ENCODE data around the gene TMEM158. TPM values are rescaled to one million over a fixed set of nuclear protein-coding genes. Genes with fewer than 3 reads are reported as not detected.

Gene TMEM158
- total and polyA plus RNA-seq, 8 donors: 1.7 to 4.4 (median 2.6) TPM

DNA sequence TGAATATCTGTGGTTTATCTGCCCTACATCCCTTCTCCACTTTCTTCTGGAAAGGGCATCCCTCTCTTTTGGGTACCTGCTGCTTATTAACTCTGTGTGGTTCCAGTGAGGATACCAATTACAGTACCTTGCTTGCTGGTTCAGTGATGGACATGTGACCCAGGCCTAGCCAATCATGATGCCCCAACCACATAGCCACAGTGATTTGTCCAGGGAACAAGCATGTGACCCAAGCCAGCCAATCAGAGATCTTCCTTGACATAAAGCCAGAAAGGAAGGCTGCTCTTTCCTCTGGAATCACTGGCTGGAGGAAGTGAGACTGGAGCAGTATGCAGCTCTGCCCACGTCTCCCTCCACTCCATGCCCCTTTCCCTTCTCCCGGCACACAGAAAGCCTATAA, 10.9 kb upstream of the TMEM158 start:
- no peak for ATAC-seq
- TF ChIP-seq, protein P1, sequence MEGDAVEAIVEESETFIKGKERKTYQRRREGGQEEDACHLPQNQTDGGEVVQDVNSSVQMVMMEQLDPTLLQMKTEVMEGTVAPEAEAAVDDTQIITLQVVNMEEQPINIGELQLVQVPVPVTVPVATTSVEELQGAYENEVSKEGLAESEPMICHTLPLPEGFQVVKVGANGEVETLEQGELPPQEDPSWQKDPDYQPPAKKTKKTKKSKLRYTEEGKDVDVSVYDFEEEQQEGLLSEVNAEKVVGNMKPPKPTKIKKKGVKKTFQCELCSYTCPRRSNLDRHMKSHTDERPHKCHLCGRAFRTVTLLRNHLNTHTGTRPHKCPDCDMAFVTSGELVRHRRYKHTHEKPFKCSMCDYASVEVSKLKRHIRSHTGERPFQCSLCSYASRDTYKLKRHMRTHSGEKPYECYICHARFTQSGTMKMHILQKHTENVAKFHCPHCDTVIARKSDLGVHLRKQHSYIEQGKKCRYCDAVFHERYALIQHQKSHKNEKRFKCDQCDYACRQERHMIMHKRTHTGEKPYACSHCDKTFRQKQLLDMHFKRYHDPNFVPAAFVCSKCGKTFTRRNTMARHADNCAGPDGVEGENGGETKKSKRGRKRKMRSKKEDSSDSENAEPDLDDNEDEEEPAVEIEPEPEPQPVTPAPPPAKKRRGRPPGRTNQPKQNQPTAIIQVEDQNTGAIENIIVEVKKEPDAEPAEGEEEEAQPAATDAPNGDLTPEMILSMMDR (IDR thresholded peaks at IDR 0.05): no peak
- no peaks in the 10 kb centered on the region for H3K9me3 ChIP-seq

DNA sequence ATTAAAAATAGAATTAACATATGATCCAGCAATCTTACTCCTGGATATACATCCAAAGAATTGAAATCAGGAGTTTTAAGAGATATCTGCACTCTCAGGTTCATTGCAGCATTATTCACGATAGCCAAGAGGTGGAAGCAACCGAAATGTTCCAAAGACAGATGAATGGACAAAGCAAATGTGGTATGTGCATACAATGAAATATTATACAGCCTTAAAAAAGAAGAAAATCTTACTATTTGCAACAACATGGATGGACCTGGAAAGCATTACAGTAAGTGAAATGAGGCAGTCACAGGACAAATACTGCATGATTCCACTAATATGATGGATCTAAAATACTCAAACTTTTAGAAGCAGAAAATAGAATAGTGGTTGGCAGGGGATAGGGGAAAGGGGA, 9.3 kb upstream of the TMEM158 start:
- H3K9me3 ChIP-seq: no peaks in the 10 kb centered on the region
- ATAC-seq (no peak), DNase-seq (no peak)
- H3K4me3 ChIP-seq: no peak overlapping the region
- no peaks in the 10 kb centered on the region for H3K36me3 ChIP-seq
- H3K4me1 ChIP-seq: no peaks in the 10 kb centered on the region
- TF ChIP-seq, protein P1 (IDR thresholded peaks at IDR 0.05): no peak
- H3K27me3 ChIP-seq: peaks cover 0 to 12% of the 10 kb centered on the region in 2 donors
- intact Hi-C loops (cut with DNase I): no loop called here
- no peak overlapping the region for H3K27ac ChIP-seq

More for the DNA sequence above, 10.9 kb upstream of the TMEM158 start:
- H3K4me1 ChIP-seq: no peaks in the 10 kb centered on the region
- H3K27ac ChIP-seq: no peak overlapping the region
- no peak overlapping the region for H3K4me3 ChIP-seq
- H3K27me3 ChIP-seq: no peaks in the 10 kb centered on the region
- intact Hi-C loops (cut with DNase I): no loop called here
- no peaks in the 10 kb centered on the region for H3K36me3 ChIP-seq
- DNase-seq: no peak

DNA sequence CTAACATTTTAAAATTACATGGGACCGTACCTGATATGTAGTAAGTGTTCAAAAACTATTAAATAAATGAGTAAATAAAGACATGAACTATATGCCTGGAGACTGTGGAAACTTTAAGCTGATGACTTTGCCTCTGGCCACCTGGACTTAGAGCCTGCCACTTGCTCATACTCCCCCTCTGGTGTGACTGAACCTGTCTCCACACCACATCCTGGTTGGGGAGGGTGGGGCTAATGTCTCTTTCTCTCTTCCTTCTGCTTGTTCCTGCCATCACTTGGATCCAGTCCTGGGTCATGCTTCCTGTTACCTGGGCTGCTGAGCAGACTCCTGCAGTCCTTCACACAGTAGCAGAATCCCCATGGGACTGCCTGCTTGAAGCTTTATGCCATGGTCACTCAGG, 8.2 kb upstream of the TMEM158 start:
- Histone ChIP-seq H3K9me3 (no peaks in the 10 kb centered on the region), H3K36me3 (no peaks in the 10 kb centered on the region), H3K27ac (no peak overlapping the region), H3K27me3 (peaks cover 0 to 23% of the 10 kb centered on the region in 2 donors), H3K4me3 (no peak overlapping the region), H3K4me1 (no peaks in the 10 kb centered on the region)
- no peak for DNase-seq
- TF ChIP-seq, protein P1 (IDR thresholded peaks at IDR 0.05): no peak
- no peak for ATAC-seq
- intact Hi-C loops (cut with DNase I): no loop called here

DNA sequence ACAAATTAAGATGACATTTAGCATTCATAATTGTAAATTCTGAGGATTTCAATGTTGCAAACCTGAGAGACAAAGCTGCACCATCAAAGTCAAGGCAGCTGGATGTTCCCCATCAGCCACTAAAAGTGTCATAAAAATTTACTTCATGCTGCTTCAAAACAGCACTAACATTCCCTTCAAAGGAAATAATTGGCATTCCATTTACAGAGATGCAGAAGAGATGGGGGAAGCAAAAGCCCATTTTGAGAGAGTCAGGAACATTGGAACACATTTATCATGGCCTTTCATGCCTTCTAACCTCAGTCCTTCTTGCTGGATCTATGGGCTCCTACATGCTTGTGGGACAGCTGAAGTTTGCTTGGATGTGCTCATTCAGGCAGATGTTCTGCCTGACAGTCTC, 6.4 kb upstream of the TMEM158 start:
- TF ChIP-seq, protein P1 (IDR thresholded peaks at IDR 0.05): no peak
- intact Hi-C loops (cut with DNase I): no loop called here
- H3K4me1 ChIP-seq: no peaks in the 10 kb centered on the region
- no peak overlapping the region for H3K4me3 ChIP-seq
- H3K27me3 ChIP-seq: peaks cover under 1 to 41% of the 10 kb centered on the region in 2 donors
- no peak for ATAC-seq
- H3K9me3 ChIP-seq: no peaks in the 10 kb centered on the region
- no peak for DNase-seq
- H3K36me3 ChIP-seq: no peaks in the 10 kb centered on the region
- no peak overlapping the region for H3K27ac ChIP-seq

DNA sequence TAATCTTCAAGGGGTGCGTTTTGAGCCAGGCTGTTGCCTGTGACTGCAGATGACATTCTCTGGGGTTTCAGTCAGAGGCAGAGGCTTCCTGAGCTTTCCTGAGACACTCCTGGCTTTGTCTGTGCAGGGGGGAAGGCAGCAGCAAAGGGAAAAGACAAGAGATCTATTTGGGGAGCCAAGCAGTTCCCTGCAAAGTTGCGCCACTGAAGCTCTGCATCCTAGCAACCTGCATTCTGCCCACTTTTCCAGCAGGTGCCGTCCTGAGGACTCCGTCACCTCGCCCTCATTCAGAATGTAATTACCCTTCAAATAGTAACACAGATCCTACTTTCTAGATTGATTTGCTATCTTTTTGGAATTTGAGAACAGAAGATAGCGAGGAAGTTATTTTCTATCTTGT, 1.9 kb upstream of the TMEM158 start:
- Histone ChIP-seq H3K4me3 (no peak overlapping the region), H3K27ac (no peak overlapping the region), H3K4me1 (peaks cover 0 to 14% of the 10 kb centered on the region in 2 donors), H3K27me3 (peaks cover 18 to 82% of the 10 kb centered on the region in 2 donors), H3K36me3 (no peaks in the 10 kb centered on the region), H3K9me3 (no peaks in the 10 kb centered on the region)
- intact Hi-C loops (cut with DNase I): loop anchor here in 1 of 2 donors (10.0 kb wide), 1 partner anchor 267 kb away; no protein-coding TSS in a partner anchor
- no peak for DNase-seq
- TF ChIP-seq, protein P1 (IDR thresholded peaks at IDR 0.05): no peak
- no peak for ATAC-seq
